ENCODE data around the gene TUNAR.

DNA sequence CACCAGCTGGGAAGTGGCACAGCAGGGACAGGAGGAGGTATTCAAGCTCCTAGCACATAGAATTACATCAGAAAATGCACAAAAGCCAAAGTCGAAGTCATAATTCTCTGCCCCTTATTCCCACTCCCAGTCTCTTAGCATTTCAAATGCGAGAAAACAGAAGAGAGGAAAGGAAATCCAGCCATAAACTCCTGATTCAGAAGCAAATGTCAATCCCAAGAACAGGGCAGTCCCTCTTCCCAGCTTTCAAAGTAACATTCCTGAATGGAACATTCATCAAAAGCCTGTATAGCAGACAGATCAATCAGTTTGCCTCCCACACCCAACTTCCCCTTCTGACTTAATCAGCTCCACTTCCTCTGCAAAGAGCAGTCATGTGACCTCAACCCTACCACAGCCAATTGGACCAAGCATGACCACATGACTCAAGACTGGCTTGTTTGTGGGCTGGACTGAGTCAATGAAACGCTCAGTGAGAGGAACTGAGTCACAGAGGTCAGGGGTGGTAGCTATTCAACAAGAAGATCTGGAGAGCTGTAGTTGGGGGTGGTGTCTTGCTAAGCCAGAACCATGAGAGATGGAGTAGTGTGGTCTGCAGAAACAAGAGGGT is 41.4 kb upstream of the TUNAR start:
- TF ChIP-seq, protein P1, sequence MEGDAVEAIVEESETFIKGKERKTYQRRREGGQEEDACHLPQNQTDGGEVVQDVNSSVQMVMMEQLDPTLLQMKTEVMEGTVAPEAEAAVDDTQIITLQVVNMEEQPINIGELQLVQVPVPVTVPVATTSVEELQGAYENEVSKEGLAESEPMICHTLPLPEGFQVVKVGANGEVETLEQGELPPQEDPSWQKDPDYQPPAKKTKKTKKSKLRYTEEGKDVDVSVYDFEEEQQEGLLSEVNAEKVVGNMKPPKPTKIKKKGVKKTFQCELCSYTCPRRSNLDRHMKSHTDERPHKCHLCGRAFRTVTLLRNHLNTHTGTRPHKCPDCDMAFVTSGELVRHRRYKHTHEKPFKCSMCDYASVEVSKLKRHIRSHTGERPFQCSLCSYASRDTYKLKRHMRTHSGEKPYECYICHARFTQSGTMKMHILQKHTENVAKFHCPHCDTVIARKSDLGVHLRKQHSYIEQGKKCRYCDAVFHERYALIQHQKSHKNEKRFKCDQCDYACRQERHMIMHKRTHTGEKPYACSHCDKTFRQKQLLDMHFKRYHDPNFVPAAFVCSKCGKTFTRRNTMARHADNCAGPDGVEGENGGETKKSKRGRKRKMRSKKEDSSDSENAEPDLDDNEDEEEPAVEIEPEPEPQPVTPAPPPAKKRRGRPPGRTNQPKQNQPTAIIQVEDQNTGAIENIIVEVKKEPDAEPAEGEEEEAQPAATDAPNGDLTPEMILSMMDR (IDR thresholded peaks at IDR 0.05): no peak
- TF ChIP-seq ZFX (IDR thresholded peaks at IDR 0.05; ENCODE audit: borderline replicate concordance): no peak
